GM23338 (cell line): Measurements from ENCODE around the gene FAT4. TPM values are rescaled to one million over a fixed set of nuclear protein-coding genes. Genes with fewer than 3 reads are reported as not detected.

Source experiments
- ATAC-seq: fragments of 200-7000 bp; cut with Tn5 transposase; 3 replicates; pipeline ENCODE4 v1.9.1; 2020
- DNase-seq: peaks from one replicate; pipeline ENCODE4 v3.0.0-alpha.2; 2015; ENCODE audit warnings: low spot score
- H2AFZ ChIP-seq: fragments of 200-600 bp; sonication (generic); 2 replicates; pipeline ENCODE4 v1.8.0; 2016; ENCODE audit warnings: antibody characterized with exemption, mild to moderate bottlenecking, moderate library complexity
- H3F3A ChIP-seq: fragments of 200-600 bp; sonication (generic); replicated peaks from 2 replicates; pipeline ENCODE4 v1.8.0; 2017; ENCODE audit warnings: antibody characterized with exemption, mixed run types, low read depth
- H3K27ac ChIP-seq: fragments of 200-600 bp; sonication (generic); 2 replicates; pipeline ENCODE4 v1.6.1; 2016; ENCODE audit warnings: low read depth
- H3K27me3 ChIP-seq: fragments of 200-600 bp; sonication (generic); 2 replicates; pipeline ENCODE4 v1.8.0; 2016; ENCODE audit warnings: mild to moderate bottlenecking, mixed run types, moderate library complexity; ENCODE audit not compliant: insufficient read depth
- H3K36me3 ChIP-seq: fragments of 200-600 bp; sonication (generic); 2 replicates; pipeline ENCODE4 v1.8.0; 2016; ENCODE audit warnings: mild to moderate bottlenecking; ENCODE audit not compliant: insufficient read depth
- H3K4me1 ChIP-seq: fragments of 200-600 bp; sonication (generic); 2 replicates; pipeline ENCODE4 v1.8.0; 2016; ENCODE audit warnings: mild to moderate bottlenecking, moderate library complexity; ENCODE audit not compliant: insufficient read depth
- H3K4me2 ChIP-seq: fragments of 200-600 bp; sonication (generic); 2 replicates; pipeline ENCODE4 v1.7.1; 2017; ENCODE audit warnings: mixed run types
- H3K4me3 ChIP-seq: fragments of 200-600 bp; sonication (generic); 2 replicates; pipeline ENCODE4 v1.6.1; 2016; ENCODE audit warnings: mixed run types
- H3K79me2 ChIP-seq: fragments of 200-600 bp; sonication (generic); replicated peaks from 2 replicates; pipeline ENCODE4 v1.8.0; 2017; ENCODE audit warnings: mild to moderate bottlenecking; ENCODE audit not compliant: insufficient read depth
- H3K9me2 ChIP-seq: fragments of 200-600 bp; sonication (generic); 2 replicates; pipeline ENCODE4 v1.8.0; 2017; ENCODE audit not compliant: insufficient read depth
- H4K20me1 ChIP-seq: fragments of 200-600 bp; sonication (generic); replicated peaks from 2 replicates; pipeline ENCODE4 v1.8.0; 2017; ENCODE audit warnings: mild to moderate bottlenecking; ENCODE audit not compliant: insufficient read depth
- H3K27ac Mint-ChIP-seq: 2 replicates; pipeline ENCODE4 v1.8.0; 2020; ENCODE audit warnings: inconsistent platforms, mild to moderate bottlenecking, moderate library complexity, mixed read lengths
- H3K27me3 Mint-ChIP-seq: 3 replicates; pipeline ENCODE4 v1.8.0; 2022; ENCODE audit warnings: low read depth, mild to moderate bottlenecking, moderate library complexity, mixed read lengths, inconsistent platforms; ENCODE audit not compliant: insufficient read depth, poor library complexity
- H3K36me3 Mint-ChIP-seq: 3 replicates; pipeline ENCODE4 v1.8.0; 2021; ENCODE audit warnings: low read depth, mild to moderate bottlenecking, inconsistent platforms, moderate library complexity, mixed read lengths
- H3K4me1 Mint-ChIP-seq: 3 replicates; pipeline ENCODE4 v1.8.0; 2020; ENCODE audit warnings: mild to moderate bottlenecking, inconsistent platforms, mixed read lengths
- H3K4me3 Mint-ChIP-seq: 3 replicates; pipeline ENCODE4 v1.8.0; 2021; ENCODE audit warnings: moderate library complexity, mild to moderate bottlenecking, inconsistent platforms, mixed read lengths
- H3K9me3 Mint-ChIP-seq: 3 replicates; pipeline ENCODE4 v1.8.0; 2020; ENCODE audit warnings: moderate library complexity, mild to moderate bottlenecking, inconsistent platforms, mixed read lengths
- CREB1 ChIP-seq: fragments of 250-450 bp; sonication (Bioruptor Pico); IDR thresholded peaks from 2 replicates; pipeline ENCODE4 v1.5.0; 2020; ENCODE audit warnings: low read depth, mild to moderate bottlenecking, moderate library complexity
- EZH2 ChIP-seq: fragments of 200-600 bp; sonication (generic); IDR thresholded peaks from one replicate; pipeline ENCODE4 v1.8.0; 2017; ENCODE audit warnings: antibody characterized with exemption, mild to moderate bottlenecking, low read depth; ENCODE audit not compliant: unreplicated experiment
- EZH2phosphoT487 ChIP-seq: fragments of 200-600 bp; sonication (generic); IDR thresholded peaks from one replicate; pipeline ENCODE4 v1.8.1; 2018; ENCODE audit warnings: antibody characterized with exemption; ENCODE audit not compliant: unreplicated experiment
- JUNB ChIP-seq: IDR thresholded peaks from one replicate; pipeline ENCODE4 v1.6.1; 2016; ENCODE audit warnings: antibody characterized with exemption; ENCODE audit not compliant: unreplicated experiment
- NANOG ChIP-seq: IDR thresholded peaks from 2 replicates; pipeline ENCODE4 v1.6.1; 2016; ENCODE audit warnings: antibody characterized with exemption, borderline replicate concordance
- ZNF114 ChIP-seq: fragments of 250-450 bp; sonication (Bioruptor Pico); IDR thresholded peaks from 2 replicates; pipeline ENCODE4 v1.5.0; 2020; ENCODE audit warnings: mild to moderate bottlenecking, moderate library complexity
- ZNF462 ChIP-seq: fragments of 250-450 bp; sonication (Bioruptor Pico); IDR thresholded peaks from 2 replicates; pipeline ENCODE4 v1.5.0; 2020; ENCODE audit warnings: mild to moderate bottlenecking, moderate library complexity
- polyA plus RNA-seq: library from polyadenylated mRNA; unstranded; fragments of >200 nt; fragmentation: Nextera tagmentation; extraction: Ambion mirVana; gene quantifications from 2 replicates; pipeline ENCODE4 v1.2.1, GENCODE V29; 2016
- small RNA-seq: library from RNA; depleted of rRNA; stranded (forward); fragments of <200 nt; gene quantifications from one replicate; pipeline ENCODE3, GENCODE V24; 2014; ENCODE audit warnings: low replicate concordance
- total RNA-seq: library from RNA; depleted of rRNA; stranded (reverse); fragments of >200 nt; shearing (Covaris generic); gene quantifications from 2 replicates; pipeline ENCODE4 v1.2.3, GENCODE V29; 2014
- TF ChIP-seq, protein P1 (sequence below): IDR thresholded peaks from 2 replicates; pipeline ENCODE4 v1.6.1; 2016; ENCODE audit warnings: antibody characterized with exemption
- TF ChIP-seq, protein P2 (sequence below), 2 experiments: fragments of 200-600 bp in 1 of 2; sonication (generic) in 1 of 2; conservative IDR thresholded peaks; 2 replicates each; pipeline versions ENCODE4 v1.5.1 to v1.6.1; 2016 to 2017; ENCODE audit warnings: antibody characterized with exemption in 2 of 2, low read depth in 2 of 2, mild to moderate bottlenecking in 2 of 2, moderate library complexity in 1 of 2

The FAT4 gene
- total and polyA plus RNA-seq, 2 experiments from 2014 or later: 0.53 to 6.8 TPM

- Histone ChIP-seq H3K36me3 (no peaks in the 10 kb centered on the region), H2AFZ (no peak overlapping the region), H3K27ac (no peak overlapping the region), H3K27me3 (no peaks in the 10 kb centered on the region), H3F3A (no peaks in the 10 kb centered on the region), H3K4me2 (no peak overlapping the region), H3K4me3 (no peak overlapping the region), H3K4me1 (peaks cover 20% of the 10 kb centered on the region), H3K9me2 (0 out of 2 replicates have a peak, but pooled peaks cover 3% of the 10 kb centered on the region), H3K79me2 (no peaks in the 10 kb centered on the region), H4K20me1 (no peaks in the 10 kb centered on the region)
- no peak overlapping the region for H3K27ac Mint-ChIP-seq
- DNase-seq: no peak
- peaks cover 2% of the 10 kb centered on the region for H3K27me3 Mint-ChIP-seq
- no peaks in the 10 kb centered on the region for H3K36me3 Mint-ChIP-seq
- no peak for ATAC-seq
- H3K9me3 Mint-ChIP-seq: no peaks in the 10 kb centered on the region
- H3K4me1 Mint-ChIP-seq: peaks cover 25% of the 10 kb centered on the region
- H3K4me3 Mint-ChIP-seq: no peak overlapping the region
- TF ChIP-seq JUNB (no peak), CREB1 (CRISPR knock-in tag) (no peak), NANOG (no peak), ZNF114 (CRISPR knock-in tag) (no peak), ZNF462 (CRISPR knock-in tag) (no peak), EZH2phosphoT487 (no peak), EZH2 (no peak)
- TF ChIP-seq, protein P1, sequence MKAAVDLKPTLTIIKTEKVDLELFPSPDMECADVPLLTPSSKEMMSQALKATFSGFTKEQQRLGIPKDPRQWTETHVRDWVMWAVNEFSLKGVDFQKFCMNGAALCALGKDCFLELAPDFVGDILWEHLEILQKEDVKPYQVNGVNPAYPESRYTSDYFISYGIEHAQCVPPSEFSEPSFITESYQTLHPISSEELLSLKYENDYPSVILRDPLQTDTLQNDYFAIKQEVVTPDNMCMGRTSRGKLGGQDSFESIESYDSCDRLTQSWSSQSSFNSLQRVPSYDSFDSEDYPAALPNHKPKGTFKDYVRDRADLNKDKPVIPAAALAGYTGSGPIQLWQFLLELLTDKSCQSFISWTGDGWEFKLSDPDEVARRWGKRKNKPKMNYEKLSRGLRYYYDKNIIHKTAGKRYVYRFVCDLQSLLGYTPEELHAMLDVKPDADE: no peak
- TF ChIP-seq, protein P2, sequence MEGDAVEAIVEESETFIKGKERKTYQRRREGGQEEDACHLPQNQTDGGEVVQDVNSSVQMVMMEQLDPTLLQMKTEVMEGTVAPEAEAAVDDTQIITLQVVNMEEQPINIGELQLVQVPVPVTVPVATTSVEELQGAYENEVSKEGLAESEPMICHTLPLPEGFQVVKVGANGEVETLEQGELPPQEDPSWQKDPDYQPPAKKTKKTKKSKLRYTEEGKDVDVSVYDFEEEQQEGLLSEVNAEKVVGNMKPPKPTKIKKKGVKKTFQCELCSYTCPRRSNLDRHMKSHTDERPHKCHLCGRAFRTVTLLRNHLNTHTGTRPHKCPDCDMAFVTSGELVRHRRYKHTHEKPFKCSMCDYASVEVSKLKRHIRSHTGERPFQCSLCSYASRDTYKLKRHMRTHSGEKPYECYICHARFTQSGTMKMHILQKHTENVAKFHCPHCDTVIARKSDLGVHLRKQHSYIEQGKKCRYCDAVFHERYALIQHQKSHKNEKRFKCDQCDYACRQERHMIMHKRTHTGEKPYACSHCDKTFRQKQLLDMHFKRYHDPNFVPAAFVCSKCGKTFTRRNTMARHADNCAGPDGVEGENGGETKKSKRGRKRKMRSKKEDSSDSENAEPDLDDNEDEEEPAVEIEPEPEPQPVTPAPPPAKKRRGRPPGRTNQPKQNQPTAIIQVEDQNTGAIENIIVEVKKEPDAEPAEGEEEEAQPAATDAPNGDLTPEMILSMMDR (conservative IDR thresholded peaks at IDR 0.05; ENCODE audit: low read depth in 2 of 2): no peak
Measured at GRCh38 chr4:125360727-125361126, 46.0 kb downstream of the FAT4 start.

Small RNAs within 50 kb of the gene (small RNA-seq; reads per million reads assigned to genes)
- not detected for gene RF00019
